ENCODE data around the gene SLC35B2. TPM values are rescaled to one million over a fixed set of nuclear protein-coding genes. Genes with fewer than 3 reads are reported as not detected.

SLC35B2 gene
- total RNA-seq, result 64.3 and 103 TPM in 2 replicates

- peak; percentile 36 for DNase-seq (ENCODE audit: low read depth)
Measured at GRCh38 chr6:44257025-44257752, at the start of gene SLC35B2. Gene SLC35B2, minus strand, starts transcription at chr6:44257528. Its CDS starts 118 bp downstream, at chr6:44257410.

DNA sequence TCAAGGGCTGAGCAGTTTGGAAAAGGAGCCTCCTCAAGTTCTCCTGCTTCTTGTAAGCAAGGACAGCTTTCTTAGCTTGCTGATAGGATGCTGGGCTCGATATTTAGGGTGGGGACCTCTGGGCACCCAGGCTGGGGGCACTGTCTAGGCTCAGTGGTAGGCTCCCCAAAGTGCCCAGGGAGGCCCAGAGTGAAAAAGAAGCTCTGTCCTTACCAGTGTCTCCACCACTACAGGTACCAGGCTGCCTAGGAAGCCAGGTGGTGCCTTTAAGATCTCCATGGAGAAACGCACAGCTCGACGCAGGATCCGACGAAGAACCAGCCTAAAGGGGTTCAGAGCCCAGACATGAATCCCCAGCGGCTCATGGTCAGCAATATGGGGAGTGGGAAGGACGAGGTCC, 49.4 kb upstream of the SLC35B2 start:
- no peak for DNase-seq (ENCODE audit: low read depth)

GRCh38 chr6:44305200-44305725, 47.9 kb upstream of the SLC35B2 start:
- DNase-seq (ENCODE audit: low read depth), result no peak

GRCh38 chr6:44304282-44305199, 47.2 kb upstream of the SLC35B2 start:
- DNase-seq (ENCODE audit: low read depth), result peak; percentile 12

DNA sequence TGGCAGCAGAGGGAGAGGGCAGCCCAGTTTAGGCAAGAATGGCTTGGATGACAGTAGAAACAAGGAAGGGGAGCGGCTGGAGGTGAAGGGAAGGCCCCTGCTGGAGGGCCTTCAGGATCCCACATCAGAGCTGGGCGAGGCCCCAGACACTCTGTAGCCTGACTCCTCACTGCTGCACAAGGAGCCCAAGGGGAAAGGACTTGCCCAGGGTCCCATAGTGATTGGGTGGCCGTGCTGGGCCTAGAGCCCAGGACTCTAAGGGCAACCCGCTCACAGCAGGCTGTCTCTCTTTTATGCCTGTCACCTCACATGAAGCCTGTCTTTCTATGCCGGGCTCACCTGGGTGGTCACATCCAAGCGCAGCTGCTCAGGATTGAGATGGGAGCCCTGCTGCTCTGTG, 46.5 kb upstream of the SLC35B2 start:
- no peak for DNase-seq (ENCODE audit: low read depth)

GRCh38 chr6:44302856-44303255, 45.5 kb upstream of the SLC35B2 start:
- DNase-seq (ENCODE audit: low read depth), result no peak

DNA sequence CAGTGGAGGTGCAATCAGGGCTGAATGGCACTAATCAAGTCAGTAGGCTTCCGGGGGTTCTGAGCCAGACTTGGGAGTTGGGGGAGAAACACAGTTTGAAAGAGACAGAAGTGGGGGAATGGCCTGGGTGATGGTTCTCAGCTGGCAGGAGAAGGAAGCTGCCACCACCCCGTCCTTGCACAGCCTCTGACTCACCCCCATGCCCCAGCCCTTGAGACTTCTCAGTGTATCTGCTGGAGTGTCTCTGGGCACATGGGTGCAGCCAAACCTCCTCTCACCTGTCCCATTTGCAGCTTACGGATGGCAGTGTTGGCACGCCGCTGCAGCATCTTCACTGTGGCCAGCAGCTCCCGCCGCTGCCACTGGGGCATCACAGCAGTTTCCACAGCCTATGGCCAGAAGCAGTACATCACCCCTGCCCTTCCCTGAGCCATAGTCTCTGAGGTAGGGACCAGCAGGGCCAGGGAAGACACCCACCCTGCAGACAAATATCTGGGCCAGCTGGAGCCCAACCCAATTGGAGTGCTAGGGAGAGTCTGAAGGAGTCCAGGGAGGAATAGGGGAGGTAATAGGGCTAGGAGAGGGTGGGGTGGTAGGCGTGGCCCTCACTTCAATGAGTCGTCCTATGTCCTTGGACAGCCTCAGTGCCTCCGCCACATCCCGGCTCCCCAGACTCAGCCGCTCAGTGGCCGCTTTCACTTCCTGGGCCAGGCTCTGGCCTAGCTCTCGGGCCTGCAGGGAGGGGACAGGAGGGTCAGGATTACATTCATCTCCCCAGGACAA, 44.6 kb upstream of the SLC35B2 start:
- no peak for DNase-seq (ENCODE audit: low read depth)

DNA sequence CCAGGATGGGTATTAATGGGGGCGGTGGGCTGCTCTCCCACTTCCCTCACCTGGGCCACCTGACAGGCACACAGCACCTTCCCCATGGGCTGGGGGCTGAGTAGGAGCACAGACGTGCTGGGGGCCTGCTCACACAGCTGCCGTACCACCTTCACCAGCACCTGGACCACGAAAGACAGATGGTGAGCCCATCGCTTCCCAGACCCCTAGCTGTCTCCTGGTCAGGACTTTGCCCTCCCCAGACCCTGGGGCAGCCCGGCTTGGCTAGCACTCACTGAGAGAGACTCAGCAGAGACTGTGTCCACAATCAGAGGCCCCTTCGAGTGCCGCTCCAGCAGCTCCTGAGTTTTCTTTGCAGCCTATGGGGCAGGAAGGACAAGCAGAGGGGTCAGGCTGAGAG, 43.8 kb upstream of the SLC35B2 start:
- no peak for DNase-seq (ENCODE audit: low read depth)

DNA sequence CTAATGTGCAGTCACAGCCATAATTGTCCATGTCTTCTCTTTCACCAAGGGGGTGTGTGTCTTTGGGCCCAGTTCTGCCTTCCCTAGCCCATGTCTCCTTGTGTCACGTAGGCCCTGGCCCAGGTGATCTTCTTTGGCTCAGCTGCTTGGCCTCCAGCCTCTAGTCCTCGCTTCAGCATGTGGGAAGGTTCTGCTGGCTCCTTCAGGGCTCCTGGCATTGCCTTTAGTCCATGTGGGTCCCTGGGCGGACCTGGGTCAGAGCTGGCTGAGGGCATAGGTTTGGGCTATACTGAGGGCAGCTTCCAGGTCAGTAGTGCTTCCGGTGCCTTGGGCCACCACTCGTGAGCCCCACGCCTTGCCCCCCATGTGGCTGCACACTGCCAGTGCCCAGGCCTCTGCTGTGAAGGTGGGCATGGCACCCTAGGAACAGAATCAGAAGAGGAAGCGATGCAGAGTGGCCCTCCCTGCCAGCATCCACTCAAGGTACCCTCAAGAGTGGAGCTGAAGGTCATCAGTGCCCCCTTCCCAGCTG, 43.0 kb upstream of the SLC35B2 start:
- DNase-seq (ENCODE audit: low read depth), result no peak

DNA sequence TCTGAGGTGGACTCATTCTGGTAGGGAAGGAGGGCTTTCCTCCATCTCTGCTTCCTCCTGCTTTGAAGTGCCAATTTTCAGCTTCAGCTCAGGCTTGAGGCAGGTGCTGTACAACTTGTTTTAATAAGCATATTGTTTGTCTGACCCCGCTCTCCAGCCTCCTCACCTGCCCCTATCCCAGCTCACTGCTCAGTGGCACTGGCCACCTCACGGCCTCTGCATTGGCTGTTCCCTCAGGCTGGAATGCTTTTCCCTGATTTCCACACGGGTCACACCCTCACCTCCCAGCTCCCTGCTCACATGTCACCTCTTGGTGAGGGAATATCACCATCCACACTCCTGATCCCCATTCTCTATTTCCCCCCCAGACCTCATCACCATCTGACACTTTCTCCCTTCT, 41.5 kb upstream of the SLC35B2 start:
- DNase-seq (ENCODE audit: low read depth), result no peak

DNA sequence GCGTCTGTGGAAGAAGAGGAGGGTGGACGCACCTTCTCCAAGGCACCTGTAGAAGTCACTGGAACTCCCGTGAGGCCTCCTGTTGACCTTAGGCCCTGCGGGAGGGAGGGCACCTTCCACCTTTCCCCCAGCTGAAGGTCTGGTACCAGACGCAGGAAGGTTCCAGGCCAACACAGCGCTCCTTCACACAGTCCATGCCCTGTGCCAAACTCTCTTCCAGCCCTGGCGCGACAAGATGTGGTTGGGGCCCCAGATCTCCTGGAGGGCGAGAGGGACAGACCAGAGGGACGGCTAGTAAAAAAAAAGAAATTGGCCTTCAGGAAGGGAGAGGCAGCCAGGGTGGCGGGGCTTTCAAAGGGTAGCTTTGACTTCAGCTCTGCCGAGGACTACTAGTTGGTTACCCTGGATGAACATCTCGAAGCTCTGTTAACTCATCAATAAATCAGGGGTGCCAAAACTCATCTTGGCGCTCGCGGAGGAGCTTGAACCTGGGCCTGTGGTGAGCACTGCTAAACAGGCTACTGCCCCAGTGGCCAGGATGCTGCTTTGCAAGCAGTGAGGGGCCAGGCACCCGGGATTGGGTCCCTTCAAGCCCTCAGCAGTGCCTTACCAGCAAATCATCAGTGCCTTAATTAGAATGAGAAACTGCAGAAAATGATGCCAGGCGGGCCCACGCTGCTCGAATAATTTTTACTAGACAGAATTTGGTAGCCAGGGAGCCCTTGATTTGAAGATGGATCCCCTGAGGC, 40.9 kb upstream of the SLC35B2 start:
- DNase-seq (ENCODE audit: low read depth), result no peak

GRCh38 chr6:44297063-44298038, 40.0 kb upstream of the SLC35B2 start:
- no peak for DNase-seq (ENCODE audit: low read depth)

DNA sequence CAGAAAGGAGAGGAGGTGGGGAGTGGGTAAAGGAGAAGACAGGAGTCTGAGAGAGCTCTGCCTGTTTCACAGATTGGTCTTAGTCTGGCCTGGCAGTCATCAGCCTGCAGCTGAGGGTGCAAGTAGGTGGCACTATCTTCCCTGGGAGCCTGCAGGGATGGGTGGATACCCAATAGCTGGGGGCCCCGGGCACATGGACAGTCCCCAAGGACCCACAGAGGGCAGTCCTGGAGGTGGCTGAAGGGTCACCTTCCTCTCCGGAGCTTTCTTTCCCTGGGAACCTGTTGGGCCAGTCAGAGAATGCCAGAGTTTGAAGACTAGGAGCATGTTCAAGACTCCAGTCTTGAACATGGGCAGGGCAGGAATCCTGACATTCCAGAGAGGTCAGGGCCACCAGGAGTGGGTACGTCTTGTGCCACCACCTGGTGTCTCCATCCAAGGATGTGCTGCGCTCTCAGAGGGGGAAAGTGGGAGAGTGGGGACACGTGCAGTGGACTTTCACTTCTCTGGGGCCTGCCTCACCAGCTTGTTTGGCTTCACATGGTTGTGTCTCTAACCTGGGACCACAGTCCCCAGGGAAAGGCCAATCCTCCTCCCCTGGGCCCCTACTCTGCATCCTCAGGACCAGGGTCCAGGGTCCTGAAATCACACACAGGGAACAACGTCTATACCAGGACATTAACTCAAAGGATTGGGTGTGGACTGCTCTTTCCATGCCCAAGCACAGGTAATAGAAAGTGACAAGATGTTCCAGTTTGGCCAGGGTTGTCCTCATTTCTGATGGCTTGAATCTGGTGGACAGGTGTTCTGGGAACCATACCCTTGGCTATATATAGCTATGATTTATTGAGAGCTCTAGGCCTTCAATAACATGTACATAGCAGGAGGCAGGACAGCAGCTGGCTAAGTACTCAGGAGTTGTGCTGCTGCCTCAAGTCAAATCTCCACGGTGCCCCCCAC, 37.8 kb upstream of the SLC35B2 start:
- DNase-seq (ENCODE audit: low read depth), result no peak

DNA sequence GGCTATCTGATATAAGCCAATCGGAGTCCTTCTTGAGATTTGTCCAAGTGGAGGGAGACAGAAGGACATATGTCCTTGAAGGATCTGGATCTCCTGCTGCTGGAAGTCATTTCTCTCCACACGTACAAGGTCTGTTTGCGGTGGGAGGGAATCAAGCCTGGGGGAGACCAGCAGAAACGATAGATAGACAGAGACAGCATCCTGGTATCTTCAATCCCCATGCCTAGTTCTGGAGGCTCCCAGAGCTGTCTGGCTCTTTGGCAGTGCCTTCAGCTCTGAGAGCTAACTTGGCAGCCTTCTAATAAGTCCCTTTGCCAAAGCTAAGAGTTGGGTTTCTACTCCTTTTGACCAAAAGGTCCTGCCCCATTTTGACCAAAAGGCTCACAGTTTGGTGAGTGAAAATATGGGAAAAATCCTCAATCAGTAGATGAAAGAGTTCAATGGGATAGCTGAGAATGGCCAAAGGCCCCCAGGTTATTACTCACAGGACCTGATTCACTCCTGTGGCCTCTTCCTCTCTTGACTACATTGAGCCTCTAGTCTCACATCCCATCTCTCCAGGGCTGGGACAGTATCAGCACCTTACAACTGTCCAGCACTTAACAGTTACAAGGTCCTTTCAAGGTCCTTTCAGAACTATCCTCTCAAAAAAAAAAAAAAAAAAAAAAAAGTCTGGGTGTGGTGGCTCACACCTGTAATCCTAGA, 35.5 kb upstream of the SLC35B2 start:
- no peak for DNase-seq (ENCODE audit: low read depth)

DNA sequence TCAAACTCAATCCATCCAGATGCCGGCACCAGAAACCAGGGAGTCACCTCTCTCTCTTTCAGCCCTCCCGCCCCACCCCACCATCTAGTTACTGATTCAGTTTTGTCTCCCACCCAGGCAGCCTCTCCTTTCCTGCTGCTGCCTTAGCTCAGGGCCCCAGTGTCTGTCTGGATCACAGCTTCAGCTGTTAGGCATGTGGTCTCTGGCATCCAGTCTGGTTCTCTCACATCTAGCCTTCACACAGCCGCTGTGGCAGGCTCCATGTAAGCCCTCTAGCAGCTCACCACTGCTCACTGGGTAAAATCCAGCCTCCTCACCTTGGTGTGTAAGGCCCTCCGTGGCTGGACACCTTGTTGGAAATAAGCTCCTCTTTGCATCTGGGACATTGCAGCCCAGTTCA, 34.5 kb upstream of the SLC35B2 start:
- no peak for DNase-seq (ENCODE audit: low read depth)

GRCh38 chr6:44289726-44290260, 32.5 kb upstream of the SLC35B2 start:
- no peak for DNase-seq (ENCODE audit: low read depth)

GRCh38 chr6:44286747-44287146, 29.4 kb upstream of the SLC35B2 start:
- no peak for DNase-seq (ENCODE audit: low read depth)

DNA sequence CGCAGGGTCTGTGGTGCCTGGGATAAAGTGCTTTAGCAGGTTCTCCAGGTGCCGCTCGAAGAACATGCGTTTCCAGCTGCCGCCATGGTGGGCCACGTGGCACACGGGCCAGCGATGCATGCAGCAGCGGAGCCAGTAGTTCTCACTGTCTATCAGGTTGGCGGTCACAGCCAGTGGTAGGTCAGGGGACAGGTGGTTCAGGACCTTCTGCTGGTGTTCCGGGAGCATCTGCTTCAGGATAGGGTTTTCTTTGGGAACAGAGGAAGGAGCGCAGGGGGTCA, 28.9 kb upstream of the SLC35B2 start:
- DNase-seq (ENCODE audit: low read depth), result no peak
